NCI-H2081 treated with DMSO at 0.1 percent for 48 hours (cell line): ENCODE results near the gene RBBP7.

Experiments
- DNase-seq: peaks from one replicate; lab custom pipeline; 2025; lab: John Stamatoyannopoulos, UW

The RBBP7 gene

DNA sequence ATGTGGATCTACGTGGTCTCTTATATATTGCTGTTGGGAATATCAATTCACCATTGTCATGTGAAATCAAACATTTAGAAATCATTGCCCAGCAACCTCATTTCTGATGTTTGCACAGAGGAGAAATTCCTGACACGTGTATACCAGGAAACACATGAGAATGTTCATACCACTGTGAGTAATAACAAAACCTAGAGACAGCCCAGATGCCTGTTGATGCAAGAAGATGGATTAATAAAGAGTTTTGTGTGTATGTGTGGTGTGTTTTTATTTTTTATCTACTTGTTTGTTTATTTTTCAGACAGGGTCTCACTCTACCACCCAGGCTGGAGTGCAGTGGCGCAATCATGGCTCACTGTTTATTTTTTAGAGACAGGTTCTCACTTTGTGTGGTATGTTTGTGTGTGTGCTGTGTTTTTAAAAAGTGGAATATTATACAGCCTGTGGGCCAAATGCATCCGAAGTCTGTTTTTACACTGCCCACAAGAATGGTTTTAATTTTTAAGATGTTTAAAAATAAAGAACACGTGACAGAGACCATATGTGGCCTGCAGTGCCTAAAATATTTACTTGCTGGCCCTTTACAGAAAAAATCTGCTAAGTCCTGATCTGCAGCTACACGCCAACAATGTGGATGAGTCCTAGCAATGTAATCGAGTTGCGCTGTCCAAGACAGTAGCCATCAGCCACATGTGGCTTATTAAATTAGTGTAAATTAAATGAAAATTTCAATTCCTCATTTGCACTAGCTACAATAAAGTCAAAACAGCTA, 44.7 kb downstream of the RBBP7 start:
- DNase-seq, result no peak

DNA sequence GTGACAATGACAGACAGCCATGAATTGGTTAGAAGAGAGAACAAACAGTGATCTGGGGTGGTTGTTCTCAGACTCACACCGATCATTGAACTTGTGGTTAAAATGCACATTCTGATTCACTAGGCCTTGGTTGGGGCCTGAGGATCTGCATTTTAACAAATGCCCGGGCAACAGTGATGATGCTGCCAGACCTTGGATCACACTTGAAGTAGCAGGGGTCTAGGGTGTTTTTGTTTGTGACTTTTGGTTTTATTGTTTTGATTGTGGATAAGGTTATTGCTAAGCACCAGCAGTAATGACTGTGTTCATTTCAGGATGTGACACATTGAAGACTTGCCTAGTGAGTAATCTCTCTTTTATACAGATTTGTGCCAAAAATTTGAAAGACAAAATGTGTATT, 47.4 kb downstream of the RBBP7 start:
- DNase-seq, result no peak

- DNase-seq, result no peak
Measured at GRCh38 chrX:16819634-16820033, 50.5 kb downstream of the RBBP7 start.

- no peak for DNase-seq
Measured at GRCh38 chrX:16814597-16814996, 55.6 kb downstream of the RBBP7 start.

GRCh38 chrX:16807976-16808542, 62.1 kb downstream of the RBBP7 start:
- no peak for DNase-seq

DNA sequence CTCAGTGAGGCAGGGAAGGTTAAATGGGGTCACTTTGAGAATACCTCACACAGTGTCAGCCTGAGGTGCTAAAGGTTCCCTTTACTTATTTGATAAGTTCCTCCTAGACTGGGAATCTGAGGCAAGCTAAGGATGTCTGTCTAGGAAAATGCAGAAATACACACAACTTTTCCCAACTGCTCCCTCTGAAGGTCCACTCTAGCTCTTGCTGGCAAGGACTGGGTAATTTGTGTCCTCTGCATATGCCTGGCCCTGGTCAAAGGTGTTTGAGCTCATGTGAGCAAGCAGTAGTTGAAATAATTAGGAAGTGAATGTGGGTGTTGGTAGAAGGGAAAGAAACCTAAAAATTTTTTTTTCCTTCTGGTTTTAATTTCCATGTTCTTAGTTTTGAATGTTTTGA, 62.6 kb downstream of the RBBP7 start:
- DNase-seq, result no peak

GRCh38 chrX:16804923-16805464, 65.2 kb downstream of the RBBP7 start:
- DNase-seq, result no peak

- DNase-seq, result no peak
Measured at GRCh38 chrX:16797841-16798240, 72.3 kb downstream of the RBBP7 start.

- no peak for DNase-seq
Measured at GRCh38 chrX:16797358-16797757, 72.8 kb downstream of the RBBP7 start.

DNA sequence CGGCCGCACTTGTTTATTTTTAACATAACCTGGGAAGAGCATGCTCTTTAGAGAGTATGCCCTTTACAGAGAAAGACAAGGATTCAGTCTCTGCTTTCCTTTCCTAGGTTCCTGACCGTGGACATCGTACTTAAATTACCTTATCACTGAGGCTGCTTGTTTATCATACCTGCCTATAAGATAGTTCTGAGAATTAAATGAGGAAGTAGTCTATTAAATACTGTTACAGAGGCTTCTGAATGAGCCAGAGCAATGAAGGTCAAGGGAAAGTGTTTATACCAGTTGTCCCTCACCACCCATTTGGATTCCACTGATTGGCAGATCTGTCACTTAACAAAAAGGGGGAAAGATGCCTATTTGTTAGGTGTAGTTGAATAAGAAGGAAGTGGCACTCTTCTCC, 73.9 kb downstream of the RBBP7 start:
- DNase-seq, result no peak
